IPS DF 19.7 (cell line): ENCODE measurements around the gene P4HA1.
"Not testable (repeated sequence)": the region's sequence is repeated elsewhere in the genome, so short reads cannot be mapped to it uniquely, and the experiment has no call there.

Experiments used
- DNase-seq: peaks from one replicate; pipeline ENCODE4 v3.0.0-alpha.2; 2013; ENCODE audit warnings: low read depth, low spot score

The P4HA1 gene

GRCh38 chr10:73043766-73044377 is 52.8 kb downstream of the P4HA1 start:
- DNase-seq, result no peak

- DNase-seq, result no peak
Measured at GRCh38 chr10:73043319-73043718, 53.3 kb downstream of the P4HA1 start.

GRCh38 chr10:73042130-73042529 is 54.5 kb downstream of the P4HA1 start:
- DNase-seq, result no peak

DNA sequence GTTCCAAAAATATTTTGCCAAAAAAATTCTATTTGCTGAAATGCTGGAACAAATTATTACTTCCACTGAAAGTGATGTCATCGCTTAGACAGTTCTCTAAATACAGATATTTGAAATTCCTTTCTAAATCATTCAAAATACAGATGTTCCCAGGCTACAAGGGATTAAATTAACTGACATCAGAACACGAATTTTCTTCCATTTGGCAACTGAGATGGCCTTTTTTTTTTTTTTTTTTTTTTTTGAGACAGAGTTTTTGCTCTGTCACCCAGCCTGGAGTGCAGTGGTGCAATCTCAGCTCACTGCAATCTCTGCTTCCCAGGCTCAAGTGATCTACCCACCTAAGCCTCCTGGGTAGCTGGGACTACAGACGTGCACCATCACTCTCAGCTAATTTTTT is 57.0 kb downstream of the P4HA1 start:
- no peak for DNase-seq

GRCh38 chr10:73036285-73036684 is 60.4 kb downstream of the P4HA1 start:
- DNase-seq, result not testable (repeated sequence)

DNA sequence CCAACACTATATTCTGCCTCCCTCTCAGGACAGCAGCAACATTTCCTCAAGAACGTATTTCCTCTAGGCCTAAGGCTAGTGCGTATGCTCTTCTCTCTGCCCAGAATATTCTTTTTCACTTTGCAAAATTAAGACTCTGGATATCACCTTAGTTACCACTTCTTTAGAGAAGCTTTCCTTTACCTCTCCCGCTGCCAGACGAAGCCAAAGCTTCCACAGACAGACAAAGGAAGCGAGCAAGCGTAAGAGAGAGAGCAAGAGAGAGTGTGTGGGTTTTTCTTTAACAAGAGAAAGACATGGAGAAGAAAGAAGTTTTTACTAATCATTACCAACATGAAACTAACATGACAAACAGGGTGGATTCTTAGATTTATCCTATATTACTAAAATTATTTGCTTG is 64.1 kb downstream of the P4HA1 start:
- no peak for DNase-seq

GRCh38 chr10:73026623-73027022 is 70.0 kb downstream of the P4HA1 start:
- DNase-seq, result not testable (repeated sequence)

GRCh38 chr10:73023455-73024070 is 73.1 kb downstream of the P4HA1 start:
- DNase-seq, result not testable (repeated sequence)

DNA sequence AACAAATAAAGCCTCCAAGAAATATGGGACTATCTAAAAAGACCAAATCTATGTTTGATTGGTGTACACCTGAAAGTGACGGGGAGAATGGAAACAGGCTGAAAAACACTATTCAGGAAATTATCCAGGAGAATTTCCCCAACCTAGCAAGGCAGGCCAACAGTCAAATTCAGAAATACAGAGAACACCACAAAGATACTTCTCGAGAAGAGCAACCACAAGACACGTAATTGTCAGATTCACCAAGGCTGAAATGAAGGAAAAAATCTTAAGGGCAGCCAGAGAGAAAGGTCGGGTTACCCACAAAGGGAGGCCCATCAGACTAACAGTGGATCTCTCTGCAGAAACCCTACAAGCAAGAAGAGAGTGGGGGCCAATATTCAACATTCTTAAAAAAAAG is 73.7 kb downstream of the P4HA1 start:
- not testable (repeated sequence) for DNase-seq

DNA sequence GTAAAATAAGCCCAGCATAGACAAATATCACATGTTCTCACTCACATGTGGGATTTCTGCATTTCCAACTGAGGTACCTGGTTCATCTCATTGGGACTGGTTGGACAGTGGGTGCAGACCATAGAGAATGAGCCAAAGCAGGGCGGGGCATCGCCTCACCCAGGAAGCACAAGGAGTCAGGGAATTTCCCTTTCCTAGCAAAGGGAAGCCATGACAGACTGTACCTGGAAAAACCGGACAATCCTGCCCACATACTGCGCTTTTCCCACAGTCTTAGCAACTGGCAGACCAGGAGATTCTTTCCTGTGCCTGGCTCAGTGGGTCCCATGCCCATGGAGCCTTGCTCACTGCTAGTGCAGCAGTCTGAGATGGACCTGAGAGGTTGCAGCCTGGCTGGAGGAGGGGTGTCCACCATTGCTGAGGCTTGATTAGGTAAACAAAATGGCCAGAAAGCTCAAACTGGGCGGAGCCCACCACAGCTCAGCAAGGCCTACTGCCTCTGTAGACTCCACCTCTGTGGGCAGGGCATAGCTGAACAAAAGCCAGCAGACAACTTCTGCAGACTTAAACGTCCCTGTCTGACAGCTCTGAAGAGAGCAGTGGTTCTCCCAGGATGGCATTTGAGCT is 75.0 kb downstream of the P4HA1 start:
- not testable (repeated sequence) for DNase-seq

DNA sequence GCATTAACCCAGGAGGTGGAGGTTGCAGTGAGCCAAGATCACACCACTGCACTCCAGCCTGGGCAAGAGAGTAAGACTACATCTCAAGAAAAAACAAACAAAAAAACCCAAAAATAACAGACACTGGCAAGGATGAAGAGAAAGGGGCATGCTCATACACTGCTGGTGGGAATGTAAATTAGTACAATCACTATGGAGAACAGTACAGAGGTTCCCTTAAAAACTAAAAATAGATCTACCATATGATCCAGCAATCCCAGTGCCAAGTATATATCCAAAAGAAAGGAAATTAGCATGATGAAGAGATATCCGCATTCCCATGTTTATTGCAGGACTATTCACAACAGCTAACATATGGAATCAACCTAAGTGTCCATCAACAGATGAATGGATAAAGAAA is 75.6 kb downstream of the P4HA1 start:
- no peak for DNase-seq

DNA sequence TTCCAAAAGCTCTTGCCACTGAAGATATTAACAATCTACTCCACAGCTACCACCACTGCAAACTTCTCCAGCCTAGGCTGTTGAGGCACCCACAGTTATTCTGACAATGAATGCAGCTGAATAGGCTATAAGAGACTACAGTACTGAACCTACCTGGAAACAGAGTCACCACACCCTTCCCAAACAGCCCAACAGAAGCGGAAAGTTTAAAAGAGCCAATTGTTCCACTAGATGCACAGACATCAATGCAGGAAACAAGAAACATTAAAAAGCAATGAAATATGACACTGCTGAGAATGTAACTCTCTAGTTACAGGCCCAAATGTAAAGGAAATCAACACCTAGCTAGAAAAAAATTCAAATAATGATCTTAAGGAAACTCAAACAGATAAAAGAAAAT is 77.6 kb downstream of the P4HA1 start:
- DNase-seq, result no peak

- no peak for DNase-seq
Measured at GRCh38 chr10:73018632-73019031, 78.0 kb downstream of the P4HA1 start.

GRCh38 chr10:73017955-73018480 is 78.6 kb downstream of the P4HA1 start:
- DNase-seq, result no peak

DNA sequence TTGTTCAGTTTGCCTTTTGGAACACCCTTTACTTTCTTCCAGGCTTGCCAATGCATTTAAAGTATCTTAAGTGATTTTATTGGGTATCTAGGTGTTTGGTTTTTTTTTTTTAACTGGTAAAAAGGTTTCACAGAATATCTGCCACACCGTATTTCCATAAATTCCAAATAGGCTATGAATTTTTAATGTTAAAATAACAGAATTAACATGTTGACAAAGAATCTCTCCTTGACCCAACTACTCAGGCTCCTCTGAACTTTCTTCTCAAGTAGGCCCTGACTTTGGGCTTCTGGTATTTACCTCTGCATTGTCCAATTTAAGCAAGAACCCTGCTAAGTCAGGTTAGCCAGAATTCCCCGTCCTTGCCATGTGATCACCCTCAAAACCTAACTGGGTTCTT is 80.9 kb downstream of the P4HA1 start:
- DNase-seq, result no peak

DNA sequence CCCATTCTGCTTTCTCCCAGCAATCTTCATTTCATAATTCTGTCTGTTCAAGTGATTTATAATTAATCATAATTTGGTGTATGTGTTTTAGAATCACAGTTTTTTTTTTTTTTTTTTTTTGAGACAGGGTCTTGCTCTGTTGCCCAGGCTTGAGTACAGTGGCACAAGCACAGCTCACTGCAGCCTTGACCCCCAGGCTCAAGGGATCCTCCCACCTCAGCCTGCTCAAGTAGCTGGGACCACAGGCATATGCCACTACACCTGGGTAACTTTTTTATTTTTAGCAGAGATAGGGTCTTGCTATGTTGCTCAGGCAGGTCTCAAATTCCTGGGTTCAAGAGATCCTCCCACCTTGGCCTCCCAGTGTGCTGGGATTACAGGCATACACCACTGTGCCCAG is 92.8 kb downstream of the P4HA1 start:
- no peak for DNase-seq

DNA sequence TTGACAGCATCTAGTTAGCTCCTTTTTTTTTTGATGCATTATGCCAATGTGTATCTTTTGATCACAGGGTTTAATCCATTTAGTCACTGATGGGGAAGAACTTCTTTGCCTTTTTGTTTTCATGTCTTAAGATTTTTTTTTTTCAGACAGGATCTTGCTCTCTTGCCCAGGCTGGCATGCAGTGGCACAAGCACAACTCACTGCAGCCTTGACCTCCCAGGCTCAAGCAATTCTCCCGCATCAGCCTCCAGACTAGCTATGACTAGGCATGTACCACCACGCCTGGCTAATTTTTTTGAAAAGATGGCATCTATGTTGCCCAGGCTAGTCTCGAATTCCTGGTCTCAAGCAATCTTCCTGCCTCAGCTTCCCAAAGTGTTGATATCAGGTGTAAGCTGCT is 95.7 kb downstream of the P4HA1 start:
- DNase-seq, result no peak

DNA sequence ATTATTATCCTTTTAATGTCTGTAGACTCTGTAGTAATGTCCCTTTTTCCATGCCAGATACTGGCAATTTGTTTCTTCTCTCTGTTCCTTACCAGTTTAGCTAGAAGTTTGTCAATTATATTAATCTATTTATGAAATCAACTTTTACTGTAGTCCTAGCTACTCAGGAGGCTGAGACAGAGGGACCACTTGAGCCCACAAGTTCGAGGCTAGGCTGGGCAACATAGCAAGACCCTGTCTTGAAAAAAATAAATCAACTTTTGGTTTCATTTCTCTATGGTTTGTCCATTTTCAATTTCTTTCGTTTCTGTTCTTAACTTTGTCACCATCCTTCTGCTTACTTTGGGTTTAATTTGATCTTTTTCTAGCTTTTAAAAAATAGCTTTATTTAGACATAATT is 99.6 kb downstream of the P4HA1 start:
- DNase-seq, result no peak

GRCh38 chr10:72995459-72995858 is 101.2 kb downstream of the P4HA1 start:
- not testable (repeated sequence) for DNase-seq

GRCh38 chr10:72989771-72990170 is 106.9 kb downstream of the P4HA1 start:
- not testable (repeated sequence) for DNase-seq

DNA sequence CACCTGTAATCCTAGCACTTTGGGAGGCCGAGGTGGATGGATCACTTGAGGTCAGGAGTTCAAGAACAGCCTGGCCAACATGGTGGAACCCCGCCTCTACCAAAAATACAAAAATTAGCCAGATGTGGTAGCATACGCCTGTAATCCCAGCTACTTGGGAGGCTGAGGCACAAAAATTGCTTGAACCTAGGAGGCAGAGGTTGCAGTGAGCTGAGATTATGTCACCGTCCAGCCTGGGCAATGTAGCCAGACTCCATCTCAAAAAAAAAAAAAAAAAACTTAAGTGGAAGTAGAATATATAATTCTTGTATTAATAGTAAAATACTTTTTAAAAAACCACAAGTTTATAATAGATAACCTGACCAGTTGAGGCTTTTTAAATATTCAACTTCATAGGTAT is 112.0 kb downstream of the P4HA1 start:
- DNase-seq, result not testable (repeated sequence)

GRCh38 chr10:72981882-72982529 is 114.7 kb downstream of the P4HA1 start:
- DNase-seq, result no peak
